Endothelial cell of umbilical vein (primary cell): ENCODE results near the gene BRAT1. TPM values are rescaled to one million over a fixed set of nuclear protein-coding genes. Genes with fewer than 3 reads are reported as not detected.

ENCODE experiments used
- BruUV-seq: library from RNA; stranded (reverse); fragments of 400-500 nt; replicated peaks from 2 replicates; lab custom pipeline; 2021; lab: Mats Ljungman, UMichigan
- CTCF ChIA-PET: fragments of 300-600, 350-600 bp; sonication (Branson Sonifier 250); formaldehyde crosslinking; loops from one replicate; lab custom pipeline; 2021; ENCODE audit warnings: antibody characterized with exemption, inconsistent platforms; lab: Charles Lee
- POLR2A ChIA-PET: fragments of 300-600, 350-600 bp; sonication (Branson Sonifier 250); formaldehyde crosslinking; loops from one replicate; lab custom pipeline; 2021; ENCODE audit warnings: antibody characterized with exemption, inconsistent platforms; lab: Charles Lee
- DNase-seq: peaks from one replicate; pipeline ENCODE4 v3.0.0-alpha.2; 2011; ENCODE audit warnings: low read depth, low spot score
- FAIRE-seq: peaks from 2 replicates; lab custom pipeline; 2011; peaks lifted over from hg19 to GRCh38; lab: Jason Lieb, UNC
- H2AFZ ChIP-seq: 2 replicates; pipeline ENCODE4 v1.6.0; 2012; ENCODE audit warnings: low read depth, low read length, control low read depth, inconsistent platforms
- H3K27ac ChIP-seq: 2 replicates; pipeline ENCODE4 v1.5.1; 2011; ENCODE audit warnings: low read depth, mild to moderate bottlenecking, control low read depth, low read length, moderate library complexity; ENCODE audit not compliant: insufficient read depth
- H3K27me3 ChIP-seq, 2 experiments: 2 replicates each; pipeline versions ENCODE4 v1.6.0 to v1.6.1; 2011; ENCODE audit warnings: low read length in 2 of 2, mixed read lengths in 1 of 2; ENCODE audit not compliant: control insufficient read depth in 2 of 2, insufficient read depth in 2 of 2
- H3K36me3 ChIP-seq, 2 experiments: 2 replicates in 1 of 2; 3 replicates in 1 of 2; pipeline ENCODE4 v1.5.1; 2011; ENCODE audit warnings: low read length in 2 of 2, mild to moderate bottlenecking in 1 of 2, moderate library complexity in 1 of 2; ENCODE audit not compliant: control insufficient read depth in 2 of 2, insufficient read depth in 2 of 2; ENCODE audit errors: extremely low read depth in 1 of 2
- H3K4me1 ChIP-seq: 3 replicates; pipeline ENCODE4 v1.5.1; 2011; ENCODE audit warnings: mild to moderate bottlenecking, low read length; ENCODE audit not compliant: control insufficient read depth, insufficient read depth; ENCODE audit errors: extremely low read depth
- H3K4me2 ChIP-seq: 2 replicates; pipeline ENCODE4 v1.6.1; 2011; ENCODE audit warnings: low read length, control low read depth, mixed read lengths; ENCODE audit not compliant: insufficient read depth
- H3K4me3 ChIP-seq, 3 experiments: fragments of 200-600 bp in 1 of 3; sonication (generic), shearing (Covaris generic) in 1 of 3; replicated peaks in 1 of 3; 2 replicates each; pipeline ENCODE4 v1.5.1; 2011 to 2016; ENCODE audit warnings: control low read depth in 3 of 3, low read length in 3 of 3, mild to moderate bottlenecking in 2 of 3, inconsistent platforms in 1 of 3, low read depth in 1 of 3, moderate library complexity in 1 of 3; ENCODE audit not compliant: insufficient read depth in 1 of 3
- H3K79me2 ChIP-seq: 2 replicates; pipeline ENCODE4 v1.6.0; 2012; ENCODE audit warnings: low read length, inconsistent platforms; ENCODE audit not compliant: control insufficient read depth, insufficient read depth
- H3K9ac ChIP-seq: replicated peaks from 2 replicates; pipeline ENCODE3; 2011; ENCODE audit warnings: low read length, control low read depth; ENCODE audit not compliant: insufficient read depth; ENCODE audit errors: extremely low read depth
- H3K9me1 ChIP-seq: replicated peaks from 3 replicates; pipeline ENCODE4 v1.6.0; 2011; ENCODE audit warnings: mild to moderate bottlenecking, low read length; ENCODE audit not compliant: control insufficient read depth, insufficient read depth; ENCODE audit errors: extremely low read depth
- H3K9me3 ChIP-seq: replicated peaks from 2 replicates; pipeline ENCODE4 v1.5.1; 2012; ENCODE audit warnings: low read length, inconsistent platforms; ENCODE audit not compliant: control insufficient read depth, insufficient read depth
- H4K20me1 ChIP-seq: replicated peaks from 2 replicates; pipeline ENCODE3; 2011; ENCODE audit warnings: mild to moderate bottlenecking, low read length; ENCODE audit not compliant: control insufficient read depth, insufficient read depth; ENCODE audit errors: extremely low read depth
- EZH2 ChIP-seq: IDR thresholded peaks from 2 replicates; pipeline ENCODE4 v1.6.1; 2012; ENCODE audit warnings: borderline replicate concordance, low read depth, mild to moderate bottlenecking, moderate library complexity, low read length, inconsistent platforms; ENCODE audit not compliant: severe bottlenecking
- FOS ChIP-seq: IDR thresholded peaks from 2 replicates; pipeline ENCODE4 v1.6.1; 2011; ENCODE audit warnings: mild to moderate bottlenecking, low read length, moderate library complexity, borderline replicate concordance; ENCODE audit not compliant: insufficient read depth
- GATA2 ChIP-seq: IDR thresholded peaks from 2 replicates; pipeline ENCODE4 v1.7.0; 2011; ENCODE audit warnings: low read depth, mild to moderate bottlenecking, moderate library complexity, mixed read lengths, low read length; ENCODE audit not compliant: insufficient read length, insufficient read depth
- JUN ChIP-seq: IDR thresholded peaks from 2 replicates; pipeline ENCODE4 v1.6.1; 2011; ENCODE audit warnings: borderline replicate concordance, low read depth; ENCODE audit not compliant: insufficient read length, insufficient read depth
- MYC ChIP-seq: IDR thresholded peaks from one replicate; pipeline ENCODE4 v1.6.1; 2011; ENCODE audit warnings: mild to moderate bottlenecking, low read depth, low read length
- POLR2AphosphoS5 ChIP-seq: IDR thresholded peaks from 2 replicates; pipeline ENCODE4 v1.6.1; 2012; ENCODE audit warnings: low read depth, mild to moderate bottlenecking, control low read depth, low read length, moderate library complexity; ENCODE audit not compliant: insufficient read depth
- dilution Hi-C: fragments of 300-500 bp; cut with MboI; formaldehyde crosslinking; loops from one replicate; pipeline ENCODE4 v1.15.0; 2019; ENCODE audit warnings: low sequenced_read_pairs; ENCODE audit not compliant: extremely low pct_ligation_motif_present
- intact Hi-C: fragments of 100-400 bp; cut with micrococcal nuclease; formaldehyde crosslinking; loops from one replicate; pipeline ENCODE4 v1.10.0; 2022
- polyA plus RNA-seq, 4 experiments: library from polyadenylated mRNA; depleted of rRNA in 3 of 4; stranded (reverse) in 3 of 4; unstranded in 1 of 4; fragments of >200 nt; gene quantifications; 2 replicates each; pipeline versions ENCODE4 v1.2.1 to v1.2.3, GENCODE V29; 2011 to 2012; ENCODE audit warnings: missing spikeins in 1 of 4
- total RNA-seq: library from RNA; stranded (reverse); gene quantifications from 2 replicates; pipeline ENCODE4 v1.2.3, GENCODE V29; 2021
- TF ChIP-seq, protein P1 (sequence below): IDR thresholded peaks from 2 replicates; pipeline ENCODE4 v1.6.1; 2011; ENCODE audit not compliant: insufficient read depth, insufficient read length
- TF ChIP-seq, protein P2 (sequence below), 2 donors: IDR thresholded peaks; 1 replicate in 1 of 2; 2 replicates in 1 of 2; pipeline ENCODE4 v1.5.1; 2011; ENCODE audit warnings: low read length in 2 of 2, mild to moderate bottlenecking in 2 of 2, moderate library complexity in 2 of 2, control low read depth in 1 of 2, inconsistent platforms in 1 of 2, low read depth in 1 of 2; ENCODE audit not compliant: insufficient read depth in 1 of 2; ENCODE audit errors: extremely low read depth in 1 of 2

The BRAT1 gene
- total and polyA plus RNA-seq, 2 donors (not counting 3 experiments of a cell fraction or from before 2014, with no cell fraction given): 31.1 to 31.6 TPM

DNA sequence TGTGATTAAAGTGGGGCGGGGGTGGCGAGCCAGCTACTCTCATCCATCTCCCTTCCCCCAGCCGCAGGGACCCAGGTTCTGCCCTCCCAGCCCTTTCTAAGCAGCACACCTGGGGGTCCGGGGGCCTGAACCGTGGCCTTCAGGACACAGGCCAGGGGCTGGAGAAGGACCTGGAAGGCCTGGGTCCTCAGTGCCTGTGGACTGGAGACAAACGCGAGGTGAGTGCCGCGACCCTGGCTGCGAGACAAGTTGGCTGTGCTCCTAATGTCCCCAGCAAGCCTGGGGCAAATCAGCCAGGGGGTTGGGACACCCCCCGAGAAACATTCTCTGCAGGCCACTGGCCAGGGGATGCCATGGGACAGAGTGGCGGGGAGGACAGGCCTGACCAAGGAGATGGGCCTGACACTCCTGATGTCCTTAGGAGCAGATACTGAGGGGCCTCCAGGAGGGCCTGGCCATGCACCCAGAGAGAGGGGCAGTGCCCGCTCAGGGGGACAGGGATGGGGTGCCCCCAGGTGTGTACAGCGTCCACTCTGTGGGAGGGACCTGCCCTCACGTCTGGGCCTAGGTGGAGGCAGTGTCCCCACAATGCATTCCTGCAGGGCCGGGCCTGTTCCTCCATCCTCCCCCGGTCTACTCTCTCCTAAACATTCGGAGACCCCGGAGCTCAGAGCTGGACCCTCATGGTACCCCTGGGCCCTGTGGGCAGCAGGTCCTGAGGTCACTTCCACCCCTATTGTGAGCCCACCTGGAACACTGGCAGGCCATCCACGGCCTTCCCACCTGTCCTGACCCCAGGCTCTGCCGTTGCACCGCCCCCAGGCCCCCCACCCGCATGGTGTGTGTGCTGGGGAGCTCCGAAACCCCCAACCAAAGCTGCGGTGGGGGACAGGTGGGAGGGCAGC, 13.1 kb downstream of the BRAT1 start:
- H3K79me2 ChIP-seq: no peaks in the 10 kb centered on the region
- POLR2A ChIA-PET: no interaction called here
- DNase-seq (no peak), FAIRE-seq (no peak)
- H3K9me1 ChIP-seq: no peaks in the 10 kb centered on the region
- CTCF ChIA-PET: interaction anchor here (1.1 kb wide), 1 partner anchor 90 kb away, joined by 3 read pairs; no protein-coding TSS in a partner anchor
- H3K9ac ChIP-seq: no peak overlapping the region
- BruUV-seq: no TSS peak
- H3K9me3 ChIP-seq: no peaks in the 10 kb centered on the region
- H3K4me3 ChIP-seq: no peak overlapping the region
- H3K27me3 ChIP-seq: no peaks in the 10 kb centered on the region
- no peaks in the 10 kb centered on the region for H3K4me1 ChIP-seq
- no peaks in the 10 kb centered on the region for H4K20me1 ChIP-seq
- TF ChIP-seq EZH2: no peak
- no peak for TF ChIP-seq MYC
- no peak for TF ChIP-seq GATA2
- TF ChIP-seq, protein P1, sequence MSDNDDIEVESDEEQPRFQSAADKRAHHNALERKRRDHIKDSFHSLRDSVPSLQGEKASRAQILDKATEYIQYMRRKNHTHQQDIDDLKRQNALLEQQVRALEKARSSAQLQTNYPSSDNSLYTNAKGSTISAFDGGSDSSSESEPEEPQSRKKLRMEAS: no peak
- no peak for TF ChIP-seq FOS
- TF ChIP-seq, protein P2, sequence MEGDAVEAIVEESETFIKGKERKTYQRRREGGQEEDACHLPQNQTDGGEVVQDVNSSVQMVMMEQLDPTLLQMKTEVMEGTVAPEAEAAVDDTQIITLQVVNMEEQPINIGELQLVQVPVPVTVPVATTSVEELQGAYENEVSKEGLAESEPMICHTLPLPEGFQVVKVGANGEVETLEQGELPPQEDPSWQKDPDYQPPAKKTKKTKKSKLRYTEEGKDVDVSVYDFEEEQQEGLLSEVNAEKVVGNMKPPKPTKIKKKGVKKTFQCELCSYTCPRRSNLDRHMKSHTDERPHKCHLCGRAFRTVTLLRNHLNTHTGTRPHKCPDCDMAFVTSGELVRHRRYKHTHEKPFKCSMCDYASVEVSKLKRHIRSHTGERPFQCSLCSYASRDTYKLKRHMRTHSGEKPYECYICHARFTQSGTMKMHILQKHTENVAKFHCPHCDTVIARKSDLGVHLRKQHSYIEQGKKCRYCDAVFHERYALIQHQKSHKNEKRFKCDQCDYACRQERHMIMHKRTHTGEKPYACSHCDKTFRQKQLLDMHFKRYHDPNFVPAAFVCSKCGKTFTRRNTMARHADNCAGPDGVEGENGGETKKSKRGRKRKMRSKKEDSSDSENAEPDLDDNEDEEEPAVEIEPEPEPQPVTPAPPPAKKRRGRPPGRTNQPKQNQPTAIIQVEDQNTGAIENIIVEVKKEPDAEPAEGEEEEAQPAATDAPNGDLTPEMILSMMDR (IDR thresholded peaks at IDR 0.05; ENCODE audit: extremely low read depth in 1 of 2, insufficient read depth in 1 of 2, low read depth in 1 of 2, low read length in 2 of 2): no peak
- TF ChIP-seq POLR2AphosphoS5: no peak
- TF ChIP-seq JUN: no peak
- no peak overlapping the region for H2AFZ ChIP-seq
- no peak overlapping the region for H3K4me2 ChIP-seq
- intact Hi-C loops: no loop called here
- dilution Hi-C loops: no loop called here
- no peak overlapping the region for H3K27ac ChIP-seq
- peaks cover 0 to 43% of the 10 kb centered on the region in 2 experiments for H3K36me3 ChIP-seq
